ENCODE measurements around the gene DGKZ.

Gene DGKZ

GRCh38 chr11:46391186-46391577 lies 43.9 kb downstream of the DGKZ start:
- no peak for TF ChIP-seq CTBP1 (IDR thresholded peaks at IDR 0.05; ENCODE audit: borderline replicate concordance)
- TF ChIP-seq PKNOX1 (IDR thresholded peaks at IDR 0.05), result no peak
- TF ChIP-seq NFRKB (IDR thresholded peaks at IDR 0.05), result no peak
- ChIA-PET CTCF (interaction anchor here (0.5 to 1.7 kb wide), 13 partner anchors 8 to 456 kb away, joined by 3 to 12 read pairs (median 4); partner anchors contain the start of genes ATG13 and HARBI1), POLR2A (interaction anchor here (2.0 kb wide), 2 partner anchors 8 to 148 kb away, joined by 8 to 10 read pairs; no protein-coding TSS in a partner anchor)
- DNase-seq (ENCODE audit: extremely low spot score), result no peak

- POLR2A ChIA-PET, result interaction anchor here (0.8 to 2.0 kb wide), 3 partner anchors 9 to 149 kb away, joined by 3 to 10 read pairs (median 8); no protein-coding TSS in a partner anchor
- CTCF ChIA-PET, result interaction anchor here (0.5 to 1.7 kb wide), 19 partner anchors 8 to 457 kb away, joined by 3 to 12 read pairs (median 4); partner anchors contain the start of genes ATG13 and HARBI1
- DNase-seq (ENCODE audit: extremely low spot score), result peak; percentile 68
- TF ChIP-seq SP1 (IDR thresholded peaks at IDR 0.05) (no peak), ELF4 (IDR thresholded peaks at IDR 0.05) (no peak), ZNF384 (IDR thresholded peaks at IDR 0.05) (no peak), NFRKB (IDR thresholded peaks at IDR 0.05) (no peak), FOXM1 (IDR thresholded peaks at IDR 0.05; ENCODE audit: borderline replicate concordance) (no peak; the same call in 1 of the 2 replicates), SUZ12 (IDR thresholded peaks at IDR 0.05) (no peak), L3MBTL2 (conservative IDR thresholded peaks at IDR 0.05) (no peak), CTBP1 (IDR thresholded peaks at IDR 0.05; ENCODE audit: borderline replicate concordance) (no peak), TARDBP (IDR thresholded peaks at IDR 0.05) (no peak), LEF1 (IDR thresholded peaks at IDR 0.05; ENCODE audit: borderline replicate concordance) (no peak), HDGF (IDR thresholded peaks at IDR 0.05; ENCODE audit: borderline replicate concordance) (no peak), BHLHE40 (IDR thresholded peaks at IDR 0.05; ENCODE audit: borderline replicate concordance) (no peak), ARNT (IDR thresholded peaks at IDR 0.05) (no peak), FOXK2 (IDR thresholded peaks at IDR 0.05) (no peak), FOXA1 (IDR thresholded peaks at IDR 0.05) (no peak), PKNOX1 (IDR thresholded peaks at IDR 0.05) (no peak)
Observed at GRCh38 chr11:46391578-46392420, 44.5 kb downstream of the DGKZ start, which contains the start of gene CHRM4. Gene CHRM4, minus strand, starts transcription at chr11:46391776. Its CDS starts 5,219 bp downstream, at chr11:46386557.

GRCh38 chr11:46392421-46393230 lies 45.4 kb downstream of the DGKZ start:
- peak; percentile 89 for DNase-seq (ENCODE audit: extremely low spot score)
- POLR2A ChIA-PET, result interaction anchor here (0.8 to 2.0 kb wide), 3 partner anchors 9 to 150 kb away, joined by 3 to 10 read pairs (median 8); no protein-coding TSS in a partner anchor
- TF ChIP-seq PKNOX1 (IDR thresholded peaks at IDR 0.05) (no peak), HDGF (IDR thresholded peaks at IDR 0.05; ENCODE audit: borderline replicate concordance) (no peak), TARDBP (IDR thresholded peaks at IDR 0.05) (no peak), SP1 (IDR thresholded peaks at IDR 0.05) (no peak), BHLHE40 (IDR thresholded peaks at IDR 0.05; ENCODE audit: borderline replicate concordance) (no peak), L3MBTL2 (conservative IDR thresholded peaks at IDR 0.05) (no peak), LEF1 (IDR thresholded peaks at IDR 0.05; ENCODE audit: borderline replicate concordance) (no peak), FOXK2 (IDR thresholded peaks at IDR 0.05) (no peak), ELF4 (IDR thresholded peaks at IDR 0.05) (no peak), NFRKB (IDR thresholded peaks at IDR 0.05) (no peak), FOXM1 (IDR thresholded peaks at IDR 0.05; ENCODE audit: borderline replicate concordance) (no peak), ZNF384 (IDR thresholded peaks at IDR 0.05) (no peak), CTBP1 (IDR thresholded peaks at IDR 0.05; ENCODE audit: borderline replicate concordance) (no peak), SUZ12 (IDR thresholded peaks at IDR 0.05) (no peak), ARNT (IDR thresholded peaks at IDR 0.05) (no peak), FOXA1 (IDR thresholded peaks at IDR 0.05) (no peak)
- CTCF ChIA-PET, result interaction anchor here (0.5 to 1.7 kb wide), 16 partner anchors 9 to 225 kb away, joined by 3 to 12 read pairs (median 4); partner anchors contain the start of gene ATG13

- TF ChIP-seq TARDBP (IDR thresholded peaks at IDR 0.05) (no peak), L3MBTL2 (conservative IDR thresholded peaks at IDR 0.05) (no peak)
- DNase-seq (ENCODE audit: extremely low spot score), result no peak
- POLR2A ChIA-PET, result interaction anchor here (2.0 kb wide), 2 partner anchors 10 to 150 kb away, joined by 8 to 10 read pairs; no protein-coding TSS in a partner anchor
- CTCF ChIA-PET, result interaction anchor here (0.5 to 1.4 kb wide), 3 partner anchors 10 to 89 kb away, joined by 3 read pairs; no protein-coding TSS in a partner anchor
Observed at GRCh38 chr11:46393231-46393616, 46.0 kb downstream of the DGKZ start.

- POLR2A ChIA-PET, result no interaction called here
- CTCF ChIA-PET, result interaction anchor here (1.4 kb wide), 1 partner anchor 10 kb away, joined by 3 read pairs; no protein-coding TSS in a partner anchor
- TF ChIP-seq NFRKB (IDR thresholded peaks at IDR 0.05) (no peak), ZNF384 (IDR thresholded peaks at IDR 0.05) (no peak), FOXM1 (IDR thresholded peaks at IDR 0.05; ENCODE audit: borderline replicate concordance) (no peak), CTBP1 (IDR thresholded peaks at IDR 0.05; ENCODE audit: borderline replicate concordance) (no peak), FOXA1 (IDR thresholded peaks at IDR 0.05) (no peak), FOXK2 (IDR thresholded peaks at IDR 0.05) (no peak), ARNT (IDR thresholded peaks at IDR 0.05) (no peak), SUZ12 (IDR thresholded peaks at IDR 0.05) (no peak), SP1 (IDR thresholded peaks at IDR 0.05) (no peak), BHLHE40 (IDR thresholded peaks at IDR 0.05; ENCODE audit: borderline replicate concordance) (no peak), HDGF (IDR thresholded peaks at IDR 0.05; ENCODE audit: borderline replicate concordance) (no peak), TARDBP (IDR thresholded peaks at IDR 0.05) (no peak), PKNOX1 (IDR thresholded peaks at IDR 0.05) (no peak), LEF1 (IDR thresholded peaks at IDR 0.05; ENCODE audit: borderline replicate concordance) (no peak), L3MBTL2 (conservative IDR thresholded peaks at IDR 0.05) (no peak)
- DNase-seq (ENCODE audit: extremely low spot score), result no peak
Observed at GRCh38 chr11:46393759-46394158, 46.5 kb downstream of the DGKZ start.

All from HEK293T (cell line).